Measurements from ENCODE around the gene BICC1. TPM values are rescaled to one million over a fixed set of nuclear protein-coding genes. Genes with fewer than 3 reads are reported as not detected.

The BICC1 gene
- total and polyA plus RNA-seq, 2 of the 13 experiments (the other 11 are each of a cell fraction or from before 2014, with no cell fraction given) = 0.18 to 1.5 TPM

- H3K4me2 ChIP-seq (ENCODE audit: low read depth, low read length) = peak overlapping the region; percentile 94
- peak overlapping the region; percentile 45 for H3K9ac ChIP-seq (ENCODE audit: insufficient read depth, low read depth, low read length)
- peak; percentile 59 for DNase-seq (ENCODE audit: low spot score)
- H3K79me2 ChIP-seq (ENCODE audit: insufficient read depth, low read length) = peaks cover 15% of the 10 kb centered on the region
- POLR2A ChIA-PET = no interaction called here
- in situ Hi-C loops (cut with HindIII; ENCODE audit: extremely low pct_ligation_motif_present, low pct_unique_long_range_greater_than_20kb) (loop anchor here (10.0 kb wide), 3 partner anchors 97 to 207 kb away; no protein-coding TSS in a partner anchor), intact Hi-C loops (cut with micrococcal nuclease; ENCODE audit: unreplicated experiment) (loop anchor here (1.0 to 5.0 kb wide), 3 partner anchors 44 to 210 kb away; no protein-coding TSS in a partner anchor)
- H4K20me1 ChIP-seq (ENCODE audit: insufficient read depth, low read length) = no peaks in the 10 kb centered on the region
- peak overlapping the region; percentile 50 to 84 (median 53) for H3K4me3 ChIP-seq (replicated peaks in 1 of 3; ENCODE audit: insufficient read depth in 1 of 3, low read depth in 2 of 3, low read length in 3 of 3)
- TSS peak; percentile 81 for BruUV-seq (replicated peaks)
- peaks cover 43% of the 10 kb centered on the region for H3K4me1 ChIP-seq (ENCODE audit: insufficient read depth, low read length)
- peak overlapping the region; percentile 84 for H2AFZ ChIP-seq (ENCODE audit: low read length)
- H3K27ac ChIP-seq (ENCODE audit: extremely low read length, insufficient read depth, low read length) = no peak overlapping the region
- 2% methylated on average over 23 of the region's 26 CpGs for WGBS (ENCODE audit: low lambda C conversion rate)
- peak; percentile 63 for ATAC-seq
- peak; percentile 72 for FAIRE-seq
- no peaks in the 10 kb centered on the region; a peak in 1 of 5 replicates for H3K27me3 ChIP-seq (ENCODE audit: control insufficient read depth in 1 of 2, insufficient read depth in 2 of 2, low read length in 2 of 2)
- no peaks in the 10 kb centered on the region for H3K36me3 ChIP-seq (replicated peaks in 1 of 2; ENCODE audit: control insufficient read depth in 1 of 2, insufficient read depth in 2 of 2, low read length in 2 of 2)
- no peaks in the 10 kb centered on the region for H3K9me3 ChIP-seq (ENCODE audit: low read length)
- CTCF ChIA-PET (ENCODE audit: low intra/inter-chr PET ratio, low total read pairs) = interaction anchor here (1.0 kb wide), 1 partner anchor 98 kb away, joined by 3 read pairs; no protein-coding TSS in a partner anchor
- TF ChIP-seq ZC3H4 (CRISPR knock-in tag; IDR thresholded peaks at IDR 0.05; ENCODE audit: borderline replicate concordance) (no peak), MTF2 (CRISPR knock-in tag; IDR thresholded peaks at IDR 0.05; ENCODE audit: borderline replicate concordance) (0 out of 2 replicates have a peak, but pooled peaks have one; percentile 36), JUNB (CRISPR knock-in tag; IDR thresholded peaks at IDR 0.05; ENCODE audit: borderline replicate concordance) (no peak), GTF3A (CRISPR knock-in tag; conservative IDR thresholded peaks at IDR 0.05) (no peak), XRCC5 (optimal IDR thresholded peaks at IDR 0.05; ENCODE audit: low read length) (peak; percentile 15), ARID5B (CRISPR knock-in tag; IDR thresholded peaks at IDR 0.05) (peak; percentile 16), SAP130 (CRISPR knock-in tag; IDR thresholded peaks at IDR 0.05; ENCODE audit: low read depth) (0 out of 2 replicates have a peak, but pooled peaks have one; percentile 26), TFAP4 (IDR thresholded peaks at IDR 0.05; ENCODE audit: borderline replicate concordance, low read depth) (peak; percentile 40; the same call in 1 of the 2 replicates), PCBP1 (IDR thresholded peaks at IDR 0.05; ENCODE audit: borderline replicate concordance, low read depth, low read length) (no peak), SIN3A (IDR thresholded peaks at IDR 0.05; ENCODE audit: borderline replicate concordance, low read depth, low read length) (peak; percentile 51; the same call in 1 of the 2 replicates), ZNF143 (CRISPR knock-in tag; IDR thresholded peaks at IDR 0.05) (no peak), ELF4 (CRISPR knock-in tag; IDR thresholded peaks at IDR 0.05; ENCODE audit: borderline replicate concordance) (no peak), ARID4A (CRISPR knock-in tag; IDR thresholded peaks at IDR 0.05; ENCODE audit: borderline replicate concordance) (peak; percentile 55; the same call in 1 of the 2 replicates)
Measured at GRCh38 chr10:58511765-58512490, 744 bp upstream of the BICC1 start.
